ENCODE data around the gene PANK4.
A peak's percentile ranks its signal among the peaks of the same experiment; 100 is the strongest.
"Not testable (repeated sequence)": the region's sequence is repeated elsewhere in the genome, so short reads cannot be mapped to it uniquely, and the experiment has no call there.

Gene PANK4

DNA sequence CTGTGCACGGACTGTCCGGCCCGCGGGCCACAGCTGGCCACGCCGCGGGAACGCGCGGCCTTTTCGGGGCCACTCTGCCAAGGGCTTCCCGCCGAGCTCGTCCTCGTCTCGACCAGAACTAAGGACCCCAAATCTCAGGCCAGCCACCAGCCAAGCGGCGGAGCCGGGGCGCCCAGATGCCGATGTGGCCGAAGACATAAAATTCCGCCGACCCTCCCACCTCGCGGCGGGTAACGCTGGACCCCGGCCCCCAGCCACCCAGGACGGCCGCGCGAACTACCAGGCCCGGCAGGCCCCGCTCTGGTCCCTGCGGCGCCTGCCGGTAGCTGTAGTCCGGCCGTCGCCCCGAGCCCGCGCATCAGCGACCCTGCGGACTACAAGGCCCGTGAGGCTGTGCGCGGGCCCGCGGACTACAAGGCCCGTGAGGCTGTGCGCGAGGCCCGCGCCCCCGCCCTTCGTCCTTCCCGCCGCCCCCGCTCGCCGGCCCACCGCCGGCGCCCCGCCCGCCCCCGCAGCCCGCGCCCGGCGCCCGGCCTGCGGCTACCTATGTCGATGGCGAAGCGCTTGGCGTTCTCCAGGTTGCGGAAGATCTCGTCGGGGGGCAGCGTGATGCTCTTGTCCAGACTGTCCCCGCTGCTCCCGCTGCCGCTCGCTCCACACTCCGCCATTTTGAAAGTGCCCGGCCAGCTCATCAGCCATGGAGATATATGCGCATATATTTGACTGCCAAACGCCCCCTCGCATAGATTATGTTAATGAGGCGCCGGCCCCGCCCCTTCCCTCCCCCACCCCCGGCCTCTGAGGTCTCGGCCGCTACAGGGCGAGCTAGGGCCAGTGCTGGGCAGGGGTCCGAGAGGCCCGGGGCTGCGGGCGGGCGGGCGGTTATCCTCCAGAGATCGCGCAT is at the start of gene PANK4:
Gene PANK4, minus strand, starts transcription at position 677 of the 904 bp plus-strand sequence. Its CDS starts 9 bp downstream, at position 668.
- peak; percentile 93 for DNase-seq

DNA sequence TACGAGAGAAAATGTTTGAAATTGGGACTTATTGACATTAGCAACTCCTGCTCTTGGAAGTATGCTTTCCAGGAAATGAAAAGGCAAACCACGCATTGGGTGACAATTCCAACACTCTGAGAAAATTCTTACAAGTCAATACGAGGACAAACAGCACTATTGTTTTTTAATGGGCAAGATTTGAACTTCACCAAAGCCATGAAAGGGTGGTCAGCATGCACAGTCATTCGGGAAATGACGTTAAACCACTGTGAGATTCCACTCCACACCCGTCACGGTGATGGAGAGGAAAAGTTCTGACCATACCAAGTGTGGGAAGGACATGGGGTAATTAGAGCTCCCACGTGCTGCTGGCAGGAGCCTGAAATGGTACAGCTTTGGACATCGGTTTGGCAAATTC is 48.0 kb upstream of the PANK4 start:
- DNase-seq: no peak

DNA sequence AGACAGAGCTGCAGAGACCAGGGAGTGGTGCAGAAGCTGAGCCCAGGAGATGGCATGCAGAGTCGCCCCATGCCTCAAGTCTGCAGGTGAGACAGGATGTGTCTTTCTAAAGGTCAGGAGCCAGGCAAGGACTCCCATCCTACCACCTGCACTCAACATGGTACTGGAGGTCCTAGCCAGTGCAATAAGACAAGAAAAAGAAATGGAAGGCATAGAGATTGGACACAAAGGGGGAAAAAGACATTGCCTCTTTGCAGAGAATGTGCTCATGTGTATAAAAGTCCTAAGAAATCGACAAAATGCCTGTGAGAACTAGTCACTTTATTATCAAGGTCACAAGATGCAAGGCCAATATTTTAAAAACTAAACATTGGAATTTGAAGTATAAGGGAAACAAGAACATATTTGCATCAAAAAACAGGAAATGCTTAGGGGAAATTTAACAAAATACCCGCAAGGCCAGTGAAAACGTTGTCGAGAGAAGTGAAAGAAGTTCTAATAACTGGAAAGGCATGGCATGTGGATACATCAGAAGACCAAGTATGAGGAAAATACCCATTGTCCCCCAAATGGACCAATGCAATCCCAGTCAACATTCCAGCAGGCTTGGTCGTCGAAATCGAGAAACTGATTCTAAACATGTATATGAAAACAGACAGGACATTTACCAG is 47.0 kb upstream of the PANK4 start:
- DNase-seq: no peak

DNA sequence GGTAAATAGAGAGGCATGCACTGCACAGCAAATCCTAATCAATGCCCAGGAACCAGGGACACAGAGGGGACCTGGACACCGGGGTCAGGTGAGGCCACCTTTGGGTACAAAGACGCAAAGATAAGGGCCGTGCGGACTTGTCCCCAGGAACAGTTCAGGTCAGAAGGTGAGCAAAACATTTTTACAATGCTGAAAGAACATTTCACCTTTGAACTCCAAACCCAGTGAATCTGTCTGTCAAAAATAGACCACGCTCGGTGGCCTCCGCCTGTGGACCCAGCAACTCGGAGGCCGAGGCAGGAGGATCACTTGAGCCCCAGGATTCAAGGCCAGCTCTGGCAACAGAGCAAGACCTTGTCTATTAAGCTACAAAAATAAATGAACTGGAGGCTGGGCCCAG is 45.0 kb upstream of the PANK4 start:
- DNase-seq: no peak

DNA sequence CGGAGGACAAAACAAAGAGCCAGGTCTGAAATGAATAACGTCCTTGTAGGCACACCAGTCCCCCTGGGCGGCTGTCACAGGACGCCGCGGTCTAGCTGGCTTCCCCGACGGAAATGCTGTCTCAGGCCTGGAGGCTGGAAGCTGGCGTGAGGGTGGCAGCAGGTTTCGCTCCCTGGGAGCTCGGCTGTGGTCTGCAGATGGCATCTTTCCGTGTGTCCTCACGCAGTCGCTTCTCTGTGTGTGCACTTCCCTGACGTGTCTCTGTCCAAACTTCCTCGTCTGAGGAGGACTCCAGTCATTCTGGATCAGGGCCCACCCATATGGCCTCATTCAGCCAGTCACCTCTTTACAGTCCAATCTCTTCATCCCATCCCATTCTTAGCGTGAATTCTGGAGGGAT is 43.9 kb upstream of the PANK4 start:
- DNase-seq: no peak

DNA sequence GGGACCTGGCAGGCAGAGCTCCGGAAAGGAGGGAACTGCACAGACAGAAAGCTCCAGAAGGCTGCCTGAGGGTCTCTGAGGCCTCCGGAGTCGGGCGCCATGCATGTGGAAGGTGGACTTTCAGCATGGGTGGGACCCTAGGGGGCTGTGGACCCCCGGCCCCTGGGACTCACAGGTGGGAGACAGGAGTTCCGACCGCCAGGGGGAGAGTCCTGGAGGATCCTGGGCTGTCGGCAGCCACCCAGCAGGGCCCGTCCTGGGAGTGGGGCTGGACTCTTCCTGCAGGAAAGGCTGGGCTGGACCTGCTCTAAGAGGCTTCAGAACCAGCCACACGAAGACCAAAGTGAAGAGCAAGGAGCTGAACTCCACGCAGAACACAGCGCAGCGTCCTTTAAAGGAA is 43.3 kb upstream of the PANK4 start:
- DNase-seq: not testable (repeated sequence)

DNA sequence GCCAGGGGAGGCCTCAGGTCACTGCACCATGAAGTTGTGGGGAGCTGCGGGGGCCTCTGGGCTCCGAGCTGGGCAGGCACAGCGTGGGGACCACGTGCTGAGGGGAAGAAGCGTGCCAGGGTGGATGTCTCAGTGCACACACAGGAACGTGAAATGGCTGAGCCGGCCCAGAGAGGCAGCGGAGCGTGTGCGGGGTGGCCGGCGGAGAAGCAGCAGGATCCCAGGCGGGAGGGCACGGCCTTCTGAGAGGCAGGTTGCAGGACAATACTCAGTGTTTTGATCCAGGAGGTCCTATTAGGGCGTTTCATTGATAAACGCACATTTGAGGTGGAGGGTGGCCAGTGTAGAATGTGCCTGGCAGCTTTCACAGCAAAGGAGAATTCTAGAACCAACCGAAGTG is 42.7 kb upstream of the PANK4 start:
- no peak for DNase-seq

DNA sequence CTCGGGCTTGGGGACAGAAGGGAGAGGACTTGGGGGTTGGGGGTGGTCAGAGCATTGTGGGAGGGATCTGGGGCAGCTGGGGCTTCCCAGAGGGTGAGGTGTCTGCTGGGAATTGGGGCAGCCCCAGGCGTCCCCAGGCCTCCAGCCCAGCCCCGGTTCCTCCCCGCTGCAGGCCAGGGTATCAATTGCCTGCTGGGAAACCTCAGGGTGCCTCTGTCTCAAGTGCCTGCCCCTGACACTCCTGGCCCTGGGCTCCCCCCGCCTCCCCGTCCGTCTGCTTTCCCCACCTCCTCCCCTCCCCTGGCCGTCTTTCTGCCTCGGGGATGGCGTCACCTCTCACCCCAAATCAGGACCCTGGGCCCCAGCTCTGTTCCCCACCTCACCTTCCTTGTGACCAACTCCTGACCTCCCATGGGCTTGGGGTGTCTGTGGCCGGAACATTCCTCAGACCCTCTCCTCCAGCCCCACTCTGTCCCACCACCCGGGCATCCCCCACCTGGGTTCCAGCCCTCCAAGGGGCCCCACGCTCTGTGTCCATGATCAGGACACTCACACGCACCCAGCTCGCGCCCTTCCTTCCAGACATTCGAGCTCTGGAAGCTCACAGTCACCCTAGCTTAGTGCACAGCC is 41.9 kb upstream of the PANK4 start:
- not testable (repeated sequence) for DNase-seq

DNA sequence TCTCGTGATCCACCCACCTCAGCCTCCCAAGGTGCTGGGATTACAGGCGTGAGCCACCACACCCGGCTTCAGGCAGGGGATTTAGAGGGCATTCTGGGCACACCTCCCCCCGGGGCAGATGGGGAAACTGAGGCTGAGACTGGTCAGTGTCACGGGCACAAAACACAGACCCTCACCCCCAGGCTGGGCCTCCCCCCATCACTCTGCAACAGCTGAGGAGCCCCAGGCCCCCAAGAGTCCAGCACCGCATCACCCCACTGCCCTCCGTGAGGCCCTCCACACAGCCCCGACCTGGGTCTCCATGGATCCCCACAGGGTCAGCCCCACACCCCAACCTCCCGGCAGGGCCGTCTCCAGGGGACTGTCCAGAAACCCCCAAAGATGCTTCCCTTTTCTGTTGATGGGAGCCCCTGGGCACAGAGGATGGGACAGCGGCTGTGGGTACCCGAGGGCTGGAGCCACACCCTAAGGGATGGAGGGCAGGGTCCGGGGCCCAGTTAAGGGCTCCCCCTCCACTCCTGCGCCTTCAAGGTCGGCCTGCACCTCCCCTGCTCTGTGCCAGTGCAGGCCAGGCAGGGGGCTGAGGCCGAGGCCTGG is 40.8 kb upstream of the PANK4 start:
- DNase-seq: no peak

DNA sequence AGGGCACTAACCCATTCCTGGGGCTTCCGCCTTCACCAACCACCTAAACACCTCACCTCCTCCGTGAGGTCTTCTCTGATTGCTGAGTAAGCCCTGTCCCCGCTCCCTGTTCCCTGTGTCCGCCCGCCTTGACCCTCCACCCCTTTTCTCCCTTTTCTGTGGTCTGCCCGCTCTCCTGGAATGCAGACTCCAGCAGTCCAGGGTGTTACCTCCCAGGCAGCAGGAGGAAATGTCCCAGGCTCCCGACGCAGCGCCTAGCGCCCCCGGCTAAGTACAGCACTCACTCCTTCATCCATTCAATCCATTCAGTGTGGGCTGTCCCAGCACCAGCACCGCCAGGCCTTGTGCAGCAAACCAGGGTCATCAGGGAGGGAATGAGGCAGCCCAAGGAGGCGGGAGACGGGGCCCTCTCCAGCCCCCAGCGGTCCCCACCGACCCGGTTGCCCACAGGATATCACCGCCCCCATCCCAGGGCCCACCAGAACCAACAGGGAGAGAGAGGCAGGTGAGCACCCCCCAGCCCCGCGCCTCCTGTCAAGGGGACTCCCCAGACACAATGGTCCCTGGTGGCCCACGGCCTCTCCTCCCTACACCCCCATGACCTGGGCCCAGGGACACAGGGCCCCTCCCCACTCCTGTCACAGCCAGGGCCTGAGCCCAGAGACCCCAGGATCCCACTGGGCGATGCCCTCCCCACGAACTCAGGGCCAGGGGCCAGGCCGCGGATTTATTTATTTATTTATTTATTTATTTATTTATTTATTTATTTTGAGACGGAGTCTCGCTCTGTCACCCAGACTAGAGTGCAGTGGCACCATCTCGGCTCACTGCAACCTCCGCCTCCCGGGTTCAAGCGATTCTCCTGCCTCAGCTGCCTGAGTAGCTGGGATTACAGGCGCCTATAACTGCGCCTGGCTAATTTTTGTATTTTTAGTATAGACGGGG is 40.0 kb upstream of the PANK4 start:
- DNase-seq: no peak

DNA sequence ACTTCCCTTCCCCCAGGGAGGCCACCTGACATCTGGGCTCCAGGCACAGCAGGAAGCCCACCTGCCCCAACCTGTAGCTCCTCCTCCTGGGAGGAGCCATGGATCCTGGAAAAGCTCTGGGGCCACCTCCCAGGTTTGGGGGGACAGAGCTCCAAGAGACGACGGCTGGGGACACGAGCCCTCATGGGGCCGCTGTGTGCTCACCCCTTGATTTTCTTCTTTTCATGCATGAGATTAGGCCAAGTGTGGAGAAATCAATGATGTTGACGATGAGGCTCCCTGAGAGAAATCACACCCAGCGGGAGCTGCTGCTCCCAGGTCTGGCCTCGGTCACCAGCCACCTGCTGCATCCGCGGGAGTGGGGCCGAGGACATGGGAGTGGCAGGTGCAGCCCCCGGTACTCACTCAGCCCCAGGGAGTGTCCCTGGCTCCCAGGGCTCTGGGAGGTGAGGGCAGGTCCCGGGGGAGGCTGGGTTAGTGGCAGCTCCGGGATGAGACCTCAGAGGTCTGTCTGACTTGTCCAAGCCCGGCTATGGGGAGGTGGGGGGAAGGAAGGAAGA is 38.5 kb upstream of the PANK4 start:
- DNase-seq: no peak

DNA sequence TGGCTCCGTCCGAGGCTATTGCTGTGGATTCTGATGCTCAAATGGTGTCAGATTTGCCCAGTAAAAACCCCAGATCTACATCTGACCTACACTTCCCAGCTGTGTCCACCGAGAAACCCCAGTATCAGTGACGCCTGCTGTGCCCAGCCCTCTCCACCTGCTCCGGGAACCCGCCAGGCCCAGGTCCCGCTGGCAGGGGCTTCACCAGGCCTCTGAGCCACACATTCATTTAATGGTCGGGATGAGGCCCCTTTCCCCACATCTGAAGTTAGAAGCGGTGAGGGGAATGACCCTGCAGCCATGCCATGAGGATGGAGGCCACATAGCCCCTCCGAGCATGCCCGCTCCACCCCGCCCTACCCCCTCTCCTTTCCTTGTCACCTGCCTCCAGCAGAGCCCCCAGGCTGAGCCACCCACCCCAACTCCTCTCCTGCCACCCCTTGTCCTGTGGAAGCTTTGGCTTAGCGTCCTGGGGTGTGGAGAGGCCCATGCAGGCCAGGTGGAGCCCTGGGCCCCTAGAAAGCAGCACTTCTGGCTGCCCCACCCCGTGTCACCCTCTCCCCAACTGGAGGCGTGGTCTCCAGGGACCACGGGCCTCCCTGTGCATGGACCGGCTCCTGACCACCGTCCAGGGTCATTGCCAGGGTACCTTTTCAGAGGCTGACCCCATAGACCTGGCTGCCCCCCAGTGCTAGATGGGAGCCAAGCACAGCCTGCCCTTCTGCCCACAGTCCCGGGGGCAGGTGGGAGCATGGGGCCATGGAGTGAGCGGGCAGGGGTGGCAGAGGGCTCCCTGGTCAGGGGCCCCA is 37.8 kb upstream of the PANK4 start:
- DNase-seq: no peak

DNA sequence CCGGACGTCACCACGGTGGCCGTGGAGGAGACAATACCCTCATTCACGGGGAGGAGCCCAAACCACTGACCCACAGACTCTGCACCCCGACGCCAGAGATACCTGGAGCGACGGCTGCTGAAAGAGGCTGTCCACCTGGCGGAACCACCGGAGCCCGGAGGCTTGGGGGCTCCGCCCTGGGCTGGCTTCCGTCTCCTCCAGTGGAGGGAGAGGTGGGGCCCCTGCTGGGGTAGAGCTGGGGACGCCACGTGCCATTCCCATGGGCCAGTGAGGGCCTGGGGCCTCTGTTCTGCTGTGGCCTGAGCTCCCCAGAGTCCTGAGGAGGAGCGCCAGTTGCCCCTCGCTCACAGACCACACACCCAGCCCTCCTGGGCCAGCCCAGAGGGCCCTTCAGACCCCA is 36.8 kb upstream of the PANK4 start:
- no peak for DNase-seq

DNA sequence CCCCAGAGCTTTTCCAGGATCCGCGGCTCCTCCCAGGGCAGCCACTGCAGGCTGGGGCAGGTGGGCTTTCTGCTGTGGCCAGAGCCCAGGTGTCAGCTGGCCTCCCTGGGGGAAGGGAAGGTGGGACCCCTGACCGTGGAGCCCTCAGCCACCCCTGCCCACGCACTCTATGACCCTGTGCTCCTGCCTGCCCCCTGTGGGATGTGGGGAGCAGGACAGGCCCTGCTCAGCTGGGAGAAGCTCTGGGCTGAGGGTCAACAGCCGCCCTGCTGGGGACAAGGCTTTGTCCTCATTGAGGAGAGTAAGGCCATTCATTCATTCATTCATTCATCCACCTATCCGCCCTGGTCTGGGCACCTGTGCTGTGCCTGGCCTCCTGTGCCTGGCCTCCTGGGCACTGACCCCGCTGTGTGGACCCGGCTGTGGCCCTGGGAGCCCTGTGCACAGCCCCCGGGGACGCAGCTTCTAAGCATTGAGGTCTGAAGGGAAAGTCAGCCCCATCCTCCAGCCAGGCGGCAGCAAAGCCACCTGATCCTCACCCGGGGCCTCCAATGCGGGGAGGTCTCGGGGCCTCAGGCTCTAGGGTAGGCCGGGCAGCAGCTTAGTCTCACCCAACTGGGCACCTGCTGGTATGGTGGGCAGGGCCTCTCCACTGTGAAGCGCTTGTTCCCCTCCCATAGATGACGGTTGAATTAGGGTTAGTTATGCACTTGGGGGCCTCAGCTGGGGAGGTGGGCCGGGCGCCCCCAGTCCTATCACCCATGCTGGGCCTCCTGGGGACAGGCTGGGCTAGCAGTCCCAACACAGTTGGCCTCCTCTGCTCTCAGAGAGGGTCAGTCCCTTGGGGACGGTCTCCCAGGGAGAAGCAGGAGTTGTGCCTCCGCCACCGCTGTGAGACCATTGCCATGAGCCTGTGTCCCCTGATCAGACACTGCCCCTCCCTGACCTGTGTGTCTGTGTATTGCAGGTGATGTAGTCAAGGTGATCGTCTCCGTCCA is 35.8 kb upstream of the PANK4 start:
- DNase-seq: no peak

DNA sequence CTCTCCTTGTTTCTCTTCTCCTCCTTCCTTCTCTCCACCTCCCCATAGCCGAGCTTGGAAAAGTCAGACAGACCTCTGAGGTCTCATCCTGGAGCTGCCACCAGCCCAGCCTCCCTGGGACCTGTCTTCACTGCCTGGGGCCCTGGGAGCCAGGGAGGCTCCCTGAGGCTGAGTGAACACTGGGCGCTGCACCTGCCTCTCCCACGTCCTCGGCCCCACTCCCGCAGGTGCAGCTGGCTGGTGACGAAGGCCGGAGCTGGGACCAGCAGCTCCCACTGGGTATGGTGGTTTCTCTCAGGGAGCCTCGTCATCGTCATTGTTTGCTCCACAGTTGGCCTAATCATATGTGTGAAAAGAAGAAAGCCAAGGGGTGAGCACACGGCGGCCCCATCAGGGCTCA is 35.0 kb upstream of the PANK4 start:
- DNase-seq: no peak

DNA sequence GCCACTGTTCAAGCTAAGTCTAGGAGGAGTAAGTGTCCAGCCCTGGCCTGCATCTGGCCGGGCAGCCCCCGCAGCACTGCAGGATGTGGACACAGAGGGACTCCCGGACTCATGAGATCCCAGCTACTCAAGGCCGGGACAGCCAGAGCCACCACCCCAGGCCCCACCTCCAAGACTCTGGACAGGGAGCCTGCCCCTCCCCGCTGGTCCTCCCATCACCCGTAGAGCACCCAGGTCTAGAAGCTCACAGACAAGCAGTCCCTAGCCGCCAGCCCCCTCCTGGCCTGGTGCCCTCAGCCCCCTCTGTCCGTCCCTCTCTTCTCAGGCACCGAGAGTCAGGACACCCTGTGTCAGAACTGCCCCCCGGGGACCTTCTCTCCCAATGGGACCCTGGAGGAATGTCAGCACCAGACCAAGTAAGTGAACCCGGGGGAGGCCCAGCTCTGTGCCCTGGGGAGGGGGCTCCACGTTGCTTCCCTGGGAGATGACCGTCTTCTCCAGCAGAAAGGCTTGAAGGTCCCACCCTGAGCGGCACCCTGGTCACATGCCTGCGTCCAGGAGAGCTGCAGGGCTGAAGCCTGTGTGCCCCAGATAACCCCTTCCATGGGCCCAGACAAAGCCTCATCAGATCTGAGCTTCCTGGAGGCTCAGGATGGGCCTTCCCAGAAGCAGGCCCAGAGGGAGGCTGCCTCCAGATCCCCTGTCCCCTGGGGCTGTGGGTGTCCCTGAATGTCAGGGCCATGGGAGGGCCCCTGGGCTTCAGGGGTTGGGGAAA is 34.1 kb upstream of the PANK4 start:
- peak; percentile 69 for DNase-seq

DNA sequence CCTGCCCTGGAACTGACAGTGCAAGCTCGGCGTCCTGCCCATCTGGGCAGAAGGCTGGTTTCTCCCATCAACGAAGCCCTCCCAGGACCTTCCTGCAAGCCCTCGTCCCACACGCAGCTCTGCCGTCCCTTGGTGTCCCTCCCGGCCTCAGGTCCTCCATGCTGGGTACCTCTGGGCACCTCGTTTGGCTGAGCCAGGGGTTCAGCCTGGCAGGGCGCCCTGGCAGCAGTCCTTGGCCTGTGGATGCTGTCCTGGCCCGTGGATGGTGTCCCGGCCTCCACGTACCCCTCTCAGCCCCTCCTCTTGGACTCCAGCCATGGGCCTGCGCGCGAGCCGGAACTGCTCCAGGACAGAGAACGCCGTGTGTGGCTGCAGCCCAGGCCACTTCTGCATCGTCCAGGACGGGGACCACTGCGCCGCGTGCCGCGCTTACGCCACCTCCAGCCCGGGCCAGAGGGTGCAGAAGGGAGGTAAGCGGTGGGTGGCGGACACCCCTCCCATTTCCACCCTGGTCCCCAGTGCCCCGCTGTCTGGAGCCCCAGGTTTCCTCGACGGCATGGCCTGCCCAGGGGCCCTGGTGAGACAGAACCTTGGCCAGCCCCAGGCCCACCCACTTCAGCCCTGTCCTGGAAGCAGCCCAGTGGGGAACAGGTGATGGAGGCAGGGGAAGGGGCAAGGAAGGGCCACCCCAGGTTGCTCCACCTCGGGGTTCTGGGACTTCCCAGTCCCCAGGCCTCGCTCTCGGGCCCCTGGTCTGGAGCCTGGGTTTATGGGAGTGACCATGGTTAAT is 33.3 kb upstream of the PANK4 start:
- no peak for DNase-seq

DNA sequence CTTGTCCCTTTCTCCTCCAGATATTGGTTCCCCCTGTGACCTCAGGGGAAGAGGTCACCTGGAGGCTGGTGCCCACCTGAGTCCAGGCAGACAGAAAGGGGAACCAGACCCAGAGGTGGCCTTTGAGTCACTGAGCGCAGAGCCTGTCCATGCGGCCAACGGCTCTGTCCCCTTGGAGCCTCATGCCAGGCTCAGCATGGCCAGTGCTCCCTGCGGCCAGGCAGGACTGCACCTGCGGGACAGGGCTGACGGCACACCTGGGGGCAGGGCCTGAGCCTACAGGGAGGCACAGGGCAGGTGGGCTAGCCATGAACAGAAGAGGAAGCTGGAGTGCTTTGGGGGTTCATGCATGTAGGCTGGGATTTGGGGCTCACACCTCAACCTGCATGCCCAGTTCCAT is 32.5 kb upstream of the PANK4 start:
- DNase-seq: no peak

Measured in hematopoietic multipotent progenitor cell treated with erythropoietin and hydrocortisone succinate and interleukin-3 and kit ligand, for 8 days (in vitro differentiated cells).